ENCODE data around the gene SH3PXD2B. TPM values are rescaled to one million over a fixed set of nuclear protein-coding genes. Genes with fewer than 3 reads are reported as not detected.

SH3PXD2B gene
- total and polyA plus RNA-seq, 10 of the 15 experiments (the other 5 are each of a cell fraction or from before 2014, with no cell fraction given), result 0.05 to 1.6 (median 0.57) TPM

DNA sequence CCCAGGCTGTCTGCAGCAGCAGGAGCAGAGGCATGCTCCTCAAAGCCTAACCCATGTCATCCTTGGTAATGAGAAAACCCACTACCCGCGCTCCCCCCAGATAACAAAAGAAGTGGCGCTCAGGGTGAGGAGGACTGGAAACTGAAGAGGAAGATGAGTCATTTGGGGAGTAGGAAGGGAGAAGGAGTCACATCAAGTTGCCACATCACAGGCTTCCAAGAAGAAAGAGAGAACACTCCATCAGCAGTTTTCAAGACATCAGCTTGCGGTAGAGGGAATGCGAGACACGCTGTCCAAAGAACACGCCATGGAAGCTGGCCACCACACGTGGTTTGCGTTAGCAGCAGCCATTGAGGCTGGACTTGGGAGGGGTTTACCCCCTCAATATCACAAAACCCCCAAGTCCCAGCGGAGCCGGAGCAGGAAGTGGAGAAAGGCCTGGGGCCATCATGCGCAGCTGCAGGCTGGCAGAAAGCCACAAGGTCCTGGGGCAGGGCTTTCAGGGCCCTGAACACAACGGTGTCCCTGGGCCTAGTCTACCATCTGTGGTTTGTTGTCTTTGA, 41.5 kb downstream of the SH3PXD2B start (continued):
- TF ChIP-seq, protein P1, sequence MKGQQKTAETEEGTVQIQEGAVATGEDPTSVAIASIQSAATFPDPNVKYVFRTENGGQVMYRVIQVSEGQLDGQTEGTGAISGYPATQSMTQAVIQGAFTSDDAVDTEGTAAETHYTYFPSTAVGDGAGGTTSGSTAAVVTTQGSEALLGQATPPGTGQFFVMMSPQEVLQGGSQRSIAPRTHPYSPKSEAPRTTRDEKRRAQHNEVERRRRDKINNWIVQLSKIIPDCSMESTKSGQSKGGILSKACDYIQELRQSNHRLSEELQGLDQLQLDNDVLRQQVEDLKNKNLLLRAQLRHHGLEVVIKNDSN (IDR thresholded peaks at IDR 0.05; ENCODE audit: borderline replicate concordance, extremely low read length, insufficient read depth, low read depth, low read length), result no peak
- TF ChIP-seq SREBF1 (IDR thresholded peaks at IDR 0.05; ENCODE audit: low read length) (no peak), YY1 (IDR thresholded peaks at IDR 0.05; ENCODE audit: low read depth, low read length) (0 out of 2 replicates have a peak, but pooled peaks have one; percentile 19), CREM (IDR thresholded peaks at IDR 0.05; ENCODE audit: low read depth) (no peak), STAT1 (conservative IDR thresholded peaks at IDR 0.05) (no peak), KAT2A (conservative IDR thresholded peaks at IDR 0.05; ENCODE audit: control insufficient read depth, low read depth, low read length) (no peak), RB1 (IDR thresholded peaks at IDR 0.05; ENCODE audit: borderline replicate concordance) (no peak), TCF7 (IDR thresholded peaks at IDR 0.05; ENCODE audit: borderline replicate concordance) (peak; percentile 27; the same call in 1 of the 2 replicates), EGR1 (IDR thresholded peaks at IDR 0.05; ENCODE audit: borderline replicate concordance in 1 of 2, low read depth in 2 of 2, low read length in 2 of 2) (no peak), EED (IDR thresholded peaks at IDR 0.05; ENCODE audit: low read depth) (peak; percentile 65), RUNX3 (IDR thresholded peaks at IDR 0.05; ENCODE audit: low read length) (peak; percentile 35; the same call in 1 of the 2 replicates), ZNF274 (IDR thresholded peaks at IDR 0.05; ENCODE audit: insufficient read depth, insufficient read length) (no peak), JUNB (IDR thresholded peaks at IDR 0.05) (peak; percentile 46; the same call in 1 of the 2 replicates), SPI1 (IDR thresholded peaks at IDR 0.05; ENCODE audit: borderline replicate concordance, insufficient read depth, low read depth, low read length) (0 out of 2 replicates have a peak, but pooled peaks have one; percentile 5)
- TF ChIP-seq, protein P2, sequence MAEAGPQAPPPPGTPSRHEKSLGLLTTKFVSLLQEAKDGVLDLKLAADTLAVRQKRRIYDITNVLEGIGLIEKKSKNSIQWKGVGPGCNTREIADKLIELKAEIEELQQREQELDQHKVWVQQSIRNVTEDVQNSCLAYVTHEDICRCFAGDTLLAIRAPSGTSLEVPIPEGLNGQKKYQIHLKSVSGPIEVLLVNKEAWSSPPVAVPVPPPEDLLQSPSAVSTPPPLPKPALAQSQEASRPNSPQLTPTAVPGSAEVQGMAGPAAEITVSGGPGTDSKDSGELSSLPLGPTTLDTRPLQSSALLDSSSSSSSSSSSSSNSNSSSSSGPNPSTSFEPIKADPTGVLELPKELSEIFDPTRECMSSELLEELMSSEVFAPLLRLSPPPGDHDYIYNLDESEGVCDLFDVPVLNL (IDR thresholded peaks at IDR 0.05; ENCODE audit: low read depth, low read length), result no peak

All from GM12878 (cell line).